Measurements from ENCODE around the gene GREB1L.

GREB1L gene

GRCh38 chr18:21383031-21383430 is 141.0 kb downstream of the GREB1L start:
- no peak for DNase-seq

DNA sequence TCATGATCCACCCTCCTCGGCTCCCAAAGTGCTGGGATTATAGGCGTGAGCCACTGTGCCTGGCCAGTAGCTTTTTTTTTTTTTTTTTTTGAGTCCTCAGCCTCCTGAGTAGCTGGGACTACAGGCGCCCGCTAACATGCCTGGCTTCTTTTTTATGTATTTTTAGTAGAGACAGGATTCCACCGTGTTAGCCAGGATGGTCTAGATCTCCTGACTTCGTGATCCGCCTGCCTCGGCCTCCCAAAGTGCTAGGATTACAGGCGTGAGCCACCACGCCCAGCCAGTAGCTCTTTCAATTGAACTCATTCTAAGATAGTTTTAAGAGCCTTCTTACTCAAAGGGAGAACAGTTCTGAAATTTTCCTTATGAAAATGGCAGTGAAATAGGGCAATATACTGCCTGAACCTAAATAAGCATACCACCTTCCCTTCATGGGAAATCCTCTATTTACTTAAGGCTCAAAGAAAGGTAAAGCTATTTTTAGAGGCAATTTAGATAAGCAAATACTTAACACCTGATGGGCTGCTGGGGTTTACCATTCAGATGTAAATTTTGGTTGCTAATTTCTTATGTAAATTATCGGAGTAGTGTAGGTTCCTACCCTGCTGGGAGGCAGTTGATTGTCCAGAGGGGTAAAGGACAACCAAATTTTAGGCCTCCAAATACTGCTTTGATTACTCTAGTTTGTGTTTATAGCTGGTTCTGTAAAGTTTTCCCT is 144.7 kb downstream of the GREB1L start:
- DNase-seq, result no peak

GRCh38 chr18:21387886-21388285 is 145.9 kb downstream of the GREB1L start:
- no peak for DNase-seq

GRCh38 chr18:21389283-21389682 is 147.3 kb downstream of the GREB1L start:
- DNase-seq, result no peak

DNA sequence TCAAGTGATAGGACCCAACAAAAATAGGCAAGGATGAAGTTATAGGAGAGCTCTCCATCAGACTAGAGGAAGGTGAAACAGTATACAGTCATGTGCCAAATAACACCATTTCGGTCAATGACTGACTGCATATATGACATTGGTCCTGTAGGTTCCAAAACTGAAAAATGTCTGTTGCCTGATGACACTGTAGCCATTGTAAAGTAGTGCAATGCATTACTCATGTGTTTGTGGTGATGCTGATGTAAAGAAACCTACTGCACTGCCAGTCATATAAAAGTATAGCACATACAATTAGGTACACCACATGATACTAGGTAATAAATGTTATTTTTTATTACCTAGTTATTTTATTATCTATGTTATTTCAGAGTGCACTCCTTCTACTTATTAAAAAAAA is 147.9 kb downstream of the GREB1L start:
- no peak for DNase-seq

- peak; percentile 35 for DNase-seq
Observed at GRCh38 chr18:21391074-21391673, 149.1 kb downstream of the GREB1L start.

DNA sequence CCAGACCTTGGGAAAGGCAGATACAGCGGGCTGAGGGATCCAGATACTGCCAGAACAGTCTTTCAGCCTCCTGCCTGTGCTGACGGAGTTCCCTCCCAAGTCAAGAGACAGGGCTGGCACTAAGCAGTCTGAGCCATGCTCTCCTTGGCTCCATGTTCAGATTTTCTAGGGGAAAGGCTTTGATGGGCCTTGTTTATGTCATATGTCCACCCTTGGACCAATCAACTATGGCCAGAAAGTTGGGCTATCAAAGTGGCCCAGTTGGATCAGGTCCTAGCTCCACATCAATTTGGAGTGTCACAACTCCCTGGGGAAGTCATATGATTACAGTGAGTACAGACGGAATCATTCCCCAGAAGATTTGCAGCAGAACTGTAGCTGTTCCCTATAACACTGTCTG is 152.0 kb downstream of the GREB1L start:
- no peak for DNase-seq

DNA sequence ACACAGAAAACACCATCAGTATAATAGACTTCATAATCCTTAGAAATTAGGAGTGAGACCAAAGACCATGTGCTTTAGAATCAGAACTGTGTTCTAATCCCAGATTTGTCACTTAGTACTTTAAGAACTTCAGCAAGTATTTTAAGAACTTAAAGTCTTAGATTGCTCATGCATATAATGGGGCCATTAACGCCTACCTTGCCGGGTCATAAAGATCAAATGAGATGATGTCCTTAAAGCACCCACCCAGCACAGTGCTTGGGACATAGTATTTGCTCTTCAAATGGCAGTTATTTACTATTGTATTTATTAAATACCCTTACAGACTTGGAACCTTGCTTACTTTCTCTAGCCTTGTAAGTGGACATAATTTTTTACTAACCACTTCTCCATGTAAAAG is 156.1 kb downstream of the GREB1L start:
- no peak for DNase-seq

GRCh38 chr18:21402272-21402671 is 160.2 kb downstream of the GREB1L start:
- DNase-seq, result no peak

DNA sequence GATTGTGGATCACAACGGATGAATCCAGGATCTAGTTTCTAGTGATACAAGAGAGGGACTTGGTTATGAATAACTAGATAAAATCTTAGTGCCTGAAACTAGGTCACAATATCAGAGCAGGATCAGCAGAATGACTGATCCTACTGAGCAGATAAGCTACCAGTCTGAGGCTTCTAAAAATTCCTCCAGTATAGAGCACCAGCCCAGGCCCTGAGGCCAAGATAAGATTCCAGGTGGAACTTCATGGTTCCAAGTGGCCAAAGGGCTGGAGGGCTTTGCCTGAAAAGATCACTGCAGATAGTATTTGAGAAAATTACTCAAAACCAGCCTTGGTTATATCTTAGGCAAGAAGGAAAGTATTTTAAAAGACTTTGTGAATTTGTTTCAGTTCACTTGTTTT is 162.4 kb downstream of the GREB1L start:
- no peak for DNase-seq

GRCh38 chr18:21406116-21406515 is 164.1 kb downstream of the GREB1L start:
- DNase-seq, result no peak

DNA sequence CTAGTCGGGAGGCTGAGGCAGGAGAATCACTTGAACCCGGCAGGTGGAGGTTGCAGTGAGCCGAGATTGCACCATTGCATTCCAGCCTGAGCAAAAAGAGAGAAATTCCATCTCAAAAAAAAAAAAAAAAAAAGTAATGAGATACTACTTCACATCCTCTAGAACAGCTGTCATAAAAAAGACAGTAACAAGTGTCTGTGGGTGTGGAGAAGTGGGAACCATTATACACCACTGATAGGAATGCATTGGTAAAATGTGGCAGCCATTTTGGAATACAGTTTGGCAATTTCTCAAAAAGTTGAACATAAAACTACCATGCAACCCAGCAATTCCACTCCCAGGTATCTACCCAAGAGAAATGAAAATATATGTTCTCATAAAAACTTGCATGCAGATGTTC is 166.6 kb downstream of the GREB1L start:
- no peak for DNase-seq

DNA sequence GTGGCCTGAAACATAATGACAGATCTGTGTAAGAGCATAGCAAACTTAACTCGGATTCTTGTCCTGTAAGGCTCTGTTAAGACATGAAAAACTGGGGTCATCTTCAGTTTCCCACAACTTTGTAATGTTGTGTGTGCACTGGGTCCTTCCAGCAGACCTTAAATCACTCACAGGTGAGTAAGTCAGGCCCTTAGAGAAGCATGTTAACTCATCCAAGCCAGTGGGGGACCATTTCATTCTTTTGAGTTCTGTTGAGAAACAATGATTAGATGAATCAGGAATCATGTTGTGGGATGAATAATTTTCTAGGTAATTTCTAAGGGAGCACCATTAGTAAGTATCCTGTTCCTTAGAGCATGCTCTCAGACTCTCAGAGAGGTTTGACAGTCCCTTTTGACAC is 191.4 kb downstream of the GREB1L start:
- no peak for DNase-seq

GRCh38 chr18:21439431-21439846 is 197.4 kb downstream of the GREB1L start:
- DNase-seq, result no peak

DNA sequence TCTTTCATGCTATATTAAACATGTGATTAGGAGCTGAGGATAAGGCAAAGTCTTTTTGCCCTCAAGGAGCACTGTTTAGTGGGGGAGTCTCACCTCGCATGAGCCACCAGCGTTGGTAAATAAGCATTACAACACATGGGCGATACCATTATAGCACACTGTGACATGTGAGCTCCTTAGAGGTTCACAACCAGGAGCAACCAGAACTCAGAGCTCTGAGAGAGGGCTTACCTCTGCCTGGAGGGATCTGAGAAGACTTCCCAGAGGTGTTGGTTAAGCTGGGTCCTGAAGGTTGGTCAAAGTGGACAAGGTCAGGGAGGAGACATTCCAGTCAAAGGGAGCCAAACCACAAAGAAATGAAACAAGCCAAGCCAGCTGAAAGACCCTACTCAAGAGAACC is 199.6 kb downstream of the GREB1L start:
- DNase-seq, result no peak

- no peak for DNase-seq
Observed at GRCh38 chr18:21443776-21444464, 201.9 kb downstream of the GREB1L start.

DNA sequence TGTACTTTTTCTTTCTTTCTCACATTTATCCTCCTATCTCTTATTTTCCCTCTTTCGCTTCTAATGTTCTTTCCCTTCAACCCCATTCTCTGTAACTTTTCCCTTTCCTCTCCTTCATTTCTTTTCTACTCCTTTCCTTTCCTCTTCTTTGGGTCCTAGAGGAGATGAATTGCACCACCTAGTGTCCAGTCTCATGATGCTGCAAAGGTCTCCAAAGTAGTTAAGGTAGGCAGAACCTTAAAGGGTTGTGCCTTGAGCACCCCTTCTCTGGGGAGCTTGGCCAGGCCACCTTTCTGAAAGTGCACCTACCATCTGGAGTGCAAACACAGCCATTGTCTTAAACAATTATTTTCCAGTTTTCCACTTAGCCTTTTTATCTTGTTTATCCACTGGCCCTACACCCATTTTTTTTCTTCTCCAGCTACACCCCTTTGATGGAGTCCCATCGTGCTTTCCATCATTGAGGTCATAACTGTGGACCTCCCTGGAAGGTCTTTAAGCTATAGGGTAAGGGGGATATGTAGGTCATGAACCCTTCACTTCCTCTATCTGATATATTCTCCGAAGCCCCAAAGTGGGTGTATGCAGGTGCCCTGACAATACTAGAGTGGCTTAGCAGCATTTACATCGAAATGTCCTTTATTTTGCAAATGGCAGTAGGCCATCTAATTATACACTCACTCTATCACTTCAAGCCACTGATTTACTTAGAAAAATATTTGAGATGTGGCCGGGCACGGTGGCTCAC is 202.6 kb downstream of the GREB1L start:
- DNase-seq, result peak; percentile 69

GRCh38 chr18:21448299-21448698 is 206.3 kb downstream of the GREB1L start:
- DNase-seq, result no peak

DNA sequence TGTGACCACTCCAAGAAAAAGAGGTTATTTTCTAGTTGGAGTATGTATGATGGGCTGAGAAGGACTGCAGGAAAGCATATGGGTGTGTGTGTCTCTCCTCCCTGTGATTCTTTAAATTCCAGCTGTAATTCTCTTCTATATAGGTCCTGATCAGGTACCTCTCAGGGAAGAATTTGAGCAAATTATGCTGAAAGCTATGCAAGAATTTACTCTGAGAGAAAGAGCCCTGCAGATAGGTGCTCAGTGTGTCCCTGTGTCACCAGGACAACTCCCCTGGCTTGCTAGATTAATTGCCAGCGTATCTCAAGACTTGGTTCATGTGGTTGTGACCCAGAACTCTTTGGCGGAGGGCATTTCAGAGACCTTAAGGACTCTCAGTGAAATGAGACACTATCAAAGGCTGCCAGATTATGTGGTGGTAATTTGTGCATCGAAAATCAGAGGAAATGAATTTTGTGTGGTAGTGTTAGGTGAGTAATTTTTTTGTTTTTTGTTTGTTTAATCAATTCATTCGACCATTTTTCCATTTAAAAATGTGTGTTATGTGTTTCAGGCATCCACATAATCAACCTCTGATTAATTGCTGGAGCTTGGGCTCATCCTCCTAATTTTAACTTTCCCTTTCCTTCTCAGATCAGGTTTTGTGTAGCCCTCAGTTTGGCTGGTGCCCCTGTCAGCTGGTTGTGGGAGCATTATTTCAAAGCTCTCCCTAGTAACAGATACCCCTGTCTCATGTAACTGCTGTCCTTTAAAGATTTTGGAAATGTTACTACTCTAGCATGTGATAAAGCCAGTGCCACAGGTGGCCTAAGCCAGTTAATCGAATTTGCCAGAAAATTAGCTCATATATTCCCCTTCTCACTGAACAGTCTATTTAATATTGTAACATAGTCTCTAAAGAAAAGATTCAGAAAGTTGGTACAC is 207.6 kb downstream of the GREB1L start:
- DNase-seq, result no peak

DNA sequence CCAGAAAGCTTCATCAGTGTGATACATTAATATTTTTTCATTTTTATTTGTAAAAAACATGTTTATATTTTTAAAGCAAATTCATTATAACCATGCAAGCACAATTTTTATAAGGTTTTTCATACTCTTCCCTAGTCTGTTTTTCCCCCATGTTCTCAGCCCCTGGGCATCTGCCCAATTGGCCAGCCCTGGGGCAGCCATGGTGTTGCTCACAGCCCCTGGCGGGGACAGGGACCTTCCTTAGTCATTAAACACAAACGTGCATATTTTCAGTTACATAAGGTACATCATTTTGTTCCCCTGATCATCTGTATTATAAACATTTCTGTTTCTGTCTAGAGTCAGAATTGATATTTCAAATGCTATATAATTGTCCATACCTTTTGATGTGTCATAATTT is 208.5 kb downstream of the GREB1L start:
- DNase-seq, result no peak

- no peak for DNase-seq
Observed at GRCh38 chr18:21450913-21451312, 208.9 kb downstream of the GREB1L start.

GRCh38 chr18:21451851-21452250 is 209.8 kb downstream of the GREB1L start:
- DNase-seq, result no peak
